ENCODE results near the gene ATE1. TPM values are rescaled to one million over a fixed set of nuclear protein-coding genes. Genes with fewer than 3 reads are reported as not detected.

ATE1 gene
- polyA plus RNA-seq, 2 donors = 3.7 to 6.8 TPM

DNA sequence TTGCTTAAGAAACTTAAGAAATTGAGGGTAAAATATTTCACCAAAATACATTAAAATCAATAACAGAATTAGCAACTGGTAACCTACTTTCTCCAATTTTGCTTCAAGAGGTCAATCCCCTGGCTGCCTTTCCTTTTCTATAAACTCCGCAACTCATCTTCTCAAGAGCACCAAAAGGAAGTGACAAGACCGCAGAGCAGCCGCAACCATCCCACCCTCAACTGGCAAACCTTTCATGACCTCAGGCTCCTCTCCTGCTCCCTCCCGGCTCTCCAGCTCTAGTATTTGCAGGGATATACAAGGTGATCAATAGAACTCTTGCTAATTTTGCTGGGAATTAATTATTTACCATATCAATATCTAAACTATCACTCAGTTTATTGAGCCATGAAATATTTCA, 88.9 kb downstream of the ATE1 start:
- Histone ChIP-seq H3K36me3 (ENCODE audit: control insufficient read depth in 2 of 2, insufficient read depth in 2 of 2, low read length in 1 of 2) (peaks cover 0 to 4% of the 10 kb centered on the region in 2 donors), H3K9me3 (ENCODE audit: control insufficient read depth in 2 of 2, insufficient read depth in 1 of 2, low read depth in 1 of 2, low read length in 1 of 2) (no peaks in the 10 kb centered on the region), H3K4me1 (ENCODE audit: control insufficient read depth in 2 of 2, insufficient read depth in 2 of 2, low read length in 1 of 2) (no peaks in the 10 kb centered on the region), H3K4me3 (ENCODE audit: low read depth in 1 of 2, low read length in 2 of 2) (no peak overlapping the region), H3K27me3 (ENCODE audit: control insufficient read depth in 1 of 2, insufficient read depth in 2 of 2, low read length in 2 of 2) (no peaks in the 10 kb centered on the region), H3K27ac (ENCODE audit: low read depth in 2 of 2, low read length in 1 of 2) (no peak overlapping the region)
- WGBS, 2 donors = 90 to 96% methylated on average over 4 of the region's 4 CpGs

DNA sequence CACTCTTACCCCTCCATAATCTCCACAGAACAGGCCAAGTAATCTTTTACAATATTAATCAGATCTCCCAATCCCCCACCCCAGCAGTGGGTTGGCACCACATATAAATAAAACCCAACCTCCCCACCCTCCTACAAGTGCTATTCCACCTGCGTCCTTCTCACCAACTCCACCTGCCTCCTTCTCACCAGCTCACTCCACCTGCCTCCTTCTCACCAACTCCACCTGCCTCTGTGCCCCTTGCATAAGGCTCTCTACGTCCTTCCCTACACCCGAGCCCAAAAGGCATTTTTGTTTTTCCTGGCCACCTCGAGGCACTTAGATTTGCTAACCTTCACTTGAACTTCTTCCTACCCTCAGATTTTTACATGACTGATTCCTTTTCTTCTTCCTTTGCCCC, 89.7 kb downstream of the ATE1 start:
- 59 to 69% methylated on average over 4 of the region's 4 CpGs for WGBS, 2 donors
- Histone ChIP-seq H3K4me1 (ENCODE audit: control insufficient read depth in 2 of 2, insufficient read depth in 2 of 2, low read length in 1 of 2) (no peaks in the 10 kb centered on the region), H3K4me3 (ENCODE audit: low read depth in 1 of 2, low read length in 2 of 2) (no peak overlapping the region), H3K36me3 (ENCODE audit: control insufficient read depth in 2 of 2, insufficient read depth in 2 of 2, low read length in 1 of 2) (peaks cover 0 to 4% of the 10 kb centered on the region in 2 donors), H3K27me3 (ENCODE audit: control insufficient read depth in 1 of 2, insufficient read depth in 2 of 2, low read length in 2 of 2) (no peaks in the 10 kb centered on the region), H3K27ac (ENCODE audit: low read depth in 2 of 2, low read length in 1 of 2) (no peak overlapping the region), H3K9me3 (ENCODE audit: control insufficient read depth in 2 of 2, insufficient read depth in 1 of 2, low read depth in 1 of 2, low read length in 1 of 2) (no peaks in the 10 kb centered on the region)

DNA sequence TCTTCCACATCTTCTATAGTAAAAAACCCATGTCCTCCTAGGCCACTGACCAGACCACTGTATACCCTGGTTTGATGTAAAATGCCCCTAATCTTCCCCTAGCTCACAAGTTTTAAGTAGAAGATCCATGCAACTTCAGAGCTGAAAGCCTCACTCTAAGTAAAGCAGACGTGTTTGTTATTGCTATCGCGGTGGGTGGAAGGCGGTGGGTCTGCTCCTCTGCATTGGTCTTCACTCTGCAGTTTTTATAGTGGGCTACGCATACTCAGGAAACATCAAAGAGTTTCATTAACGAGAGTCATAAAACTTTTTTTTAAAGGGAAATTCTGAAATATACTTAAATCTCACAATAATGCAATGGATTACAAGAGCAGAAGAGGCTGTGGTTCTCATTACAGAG, 91.7 kb downstream of the ATE1 start:
- no peak overlapping the region for H3K4me3 ChIP-seq (ENCODE audit: low read depth in 1 of 2, low read length in 2 of 2)
- H3K4me1 ChIP-seq (ENCODE audit: control insufficient read depth in 2 of 2, insufficient read depth in 2 of 2, low read length in 1 of 2) = no peaks in the 10 kb centered on the region
- H3K36me3 ChIP-seq (ENCODE audit: control insufficient read depth in 2 of 2, insufficient read depth in 2 of 2, low read length in 1 of 2) = peaks cover 0 to 4% of the 10 kb centered on the region in 2 donors
- no peaks in the 10 kb centered on the region for H3K27me3 ChIP-seq (ENCODE audit: control insufficient read depth in 1 of 2, insufficient read depth in 2 of 2, low read length in 2 of 2)
- no peak overlapping the region for H3K27ac ChIP-seq (ENCODE audit: low read depth in 2 of 2, low read length in 1 of 2)
- 92 to 95% methylated on average over 6 of the region's 6 CpGs for WGBS, 2 donors
- no peaks in the 10 kb centered on the region for H3K9me3 ChIP-seq (ENCODE audit: control insufficient read depth in 2 of 2, insufficient read depth in 1 of 2, low read depth in 1 of 2, low read length in 1 of 2)

DNA sequence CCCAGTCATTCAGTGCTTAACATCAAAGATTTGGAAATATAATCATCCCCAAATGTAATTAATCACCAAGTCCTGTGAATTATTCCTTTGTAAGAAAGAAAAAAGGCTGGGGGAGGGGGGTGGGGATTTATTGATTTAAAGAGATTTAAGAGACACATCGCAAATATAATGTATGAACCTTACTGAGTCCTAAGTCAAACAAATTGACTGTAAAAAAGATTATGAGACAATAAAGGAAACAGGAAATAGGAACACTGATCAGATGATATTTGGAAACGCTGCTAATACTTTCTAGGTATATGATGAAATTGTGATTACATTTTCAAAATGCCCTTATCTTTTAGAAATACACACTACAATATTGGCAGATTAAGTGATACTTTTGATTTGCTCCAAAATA, 92.5 kb downstream of the ATE1 start:
- Histone ChIP-seq H3K4me3 (ENCODE audit: low read depth in 1 of 2, low read length in 2 of 2) (no peak overlapping the region), H3K27ac (ENCODE audit: low read depth in 2 of 2, low read length in 1 of 2) (no peak overlapping the region), H3K4me1 (ENCODE audit: control insufficient read depth in 2 of 2, insufficient read depth in 2 of 2, low read length in 1 of 2) (no peaks in the 10 kb centered on the region), H3K9me3 (ENCODE audit: control insufficient read depth in 2 of 2, insufficient read depth in 1 of 2, low read depth in 1 of 2, low read length in 1 of 2) (no peaks in the 10 kb centered on the region), H3K36me3 (ENCODE audit: control insufficient read depth in 2 of 2, insufficient read depth in 2 of 2, low read length in 1 of 2) (peaks cover 0 to 4% of the 10 kb centered on the region in 2 donors), H3K27me3 (ENCODE audit: control insufficient read depth in 1 of 2, insufficient read depth in 2 of 2, low read length in 2 of 2) (no peaks in the 10 kb centered on the region)
- WGBS, 2 donors = 77 to 90% methylated on average over 2 of the region's 2 CpGs

DNA sequence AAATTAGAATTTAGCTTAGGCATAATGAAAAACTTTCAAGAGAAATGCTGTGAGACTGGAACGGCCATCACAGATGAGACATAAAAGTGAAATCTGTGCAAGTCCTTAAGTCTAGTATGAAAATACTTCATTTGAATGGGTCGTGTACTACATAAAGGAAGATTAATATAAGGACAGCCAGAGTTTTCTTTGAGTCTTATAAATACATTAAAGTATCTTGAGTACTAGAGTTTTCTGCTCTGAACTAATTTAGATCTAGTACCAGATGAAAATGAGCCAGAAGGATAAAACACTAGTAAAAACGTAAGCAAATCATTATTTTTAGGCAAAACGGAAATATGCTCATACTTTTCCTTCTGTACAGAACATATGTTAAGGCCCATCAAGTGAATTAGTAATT, 93.1 kb downstream of the ATE1 start:
- 86 to 90% methylated on average over 4 of the region's 4 CpGs for WGBS, 2 donors
- no peaks in the 10 kb centered on the region for H3K4me1 ChIP-seq (ENCODE audit: control insufficient read depth in 2 of 2, insufficient read depth in 2 of 2, low read length in 1 of 2)
- no peaks in the 10 kb centered on the region for H3K9me3 ChIP-seq (ENCODE audit: control insufficient read depth in 2 of 2, insufficient read depth in 1 of 2, low read depth in 1 of 2, low read length in 1 of 2)
- H3K36me3 ChIP-seq (ENCODE audit: control insufficient read depth in 2 of 2, insufficient read depth in 2 of 2, low read length in 1 of 2) = peaks cover 0 to 4% of the 10 kb centered on the region in 2 donors
- no peak overlapping the region for H3K27ac ChIP-seq (ENCODE audit: low read depth in 2 of 2, low read length in 1 of 2)
- H3K27me3 ChIP-seq (ENCODE audit: control insufficient read depth in 1 of 2, insufficient read depth in 2 of 2, low read length in 2 of 2) = no peaks in the 10 kb centered on the region
- H3K4me3 ChIP-seq (ENCODE audit: low read depth in 1 of 2, low read length in 2 of 2) = no peak overlapping the region

DNA sequence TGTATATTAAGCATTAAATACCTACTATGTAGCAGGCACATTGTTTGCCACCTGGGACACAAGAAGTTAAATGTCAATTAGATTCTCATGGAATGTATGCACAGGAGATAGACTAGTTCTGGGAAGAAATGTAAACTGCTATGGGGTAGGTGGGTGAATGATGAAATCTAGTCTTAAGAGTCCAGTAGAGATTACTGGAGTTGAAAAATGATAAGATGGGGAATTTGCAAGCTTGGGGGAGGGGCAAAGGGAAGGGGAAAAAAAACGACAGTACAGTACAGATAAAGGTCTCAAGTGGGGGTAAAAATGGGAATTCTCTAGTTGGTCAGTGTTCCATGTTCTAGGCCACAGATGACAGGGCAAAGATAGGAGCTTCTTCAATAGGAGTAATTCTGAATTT, 94.4 kb downstream of the ATE1 start:
- H3K36me3 ChIP-seq (ENCODE audit: control insufficient read depth in 2 of 2, insufficient read depth in 2 of 2, low read length in 1 of 2) = peaks cover 0 to 6% of the 10 kb centered on the region in 2 donors
- no peaks in the 10 kb centered on the region for H3K9me3 ChIP-seq (ENCODE audit: control insufficient read depth in 2 of 2, insufficient read depth in 1 of 2, low read depth in 1 of 2, low read length in 1 of 2)
- 64 to 69% methylated on average over 1 of the region's 1 CpG for WGBS, 2 donors
- no peak overlapping the region for H3K27ac ChIP-seq (ENCODE audit: low read depth in 2 of 2, low read length in 1 of 2)
- no peaks in the 10 kb centered on the region for H3K27me3 ChIP-seq (ENCODE audit: control insufficient read depth in 1 of 2, insufficient read depth in 2 of 2, low read length in 2 of 2)
- no peaks in the 10 kb centered on the region for H3K4me1 ChIP-seq (ENCODE audit: control insufficient read depth in 2 of 2, insufficient read depth in 2 of 2, low read length in 1 of 2)
- no peak overlapping the region for H3K4me3 ChIP-seq (ENCODE audit: low read depth in 1 of 2, low read length in 2 of 2)

DNA sequence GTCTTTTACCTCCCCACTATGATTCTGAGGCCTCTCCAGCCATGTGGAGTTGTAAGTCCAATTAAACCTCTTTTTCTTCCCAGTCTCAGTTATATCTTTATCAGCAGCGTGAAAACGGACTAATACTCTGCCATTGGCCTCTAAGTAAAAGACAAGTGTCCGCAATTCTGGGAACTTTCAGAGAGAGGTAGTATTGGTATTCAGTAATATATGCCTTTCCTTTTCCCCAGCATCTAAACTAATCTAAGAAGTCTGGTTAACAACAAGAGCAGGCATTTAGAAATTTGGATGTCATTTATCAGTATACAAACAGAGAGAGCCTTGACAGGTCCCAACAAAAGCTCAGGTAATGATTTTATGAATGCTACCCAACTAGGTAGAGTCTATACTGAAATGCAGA, 95.2 kb downstream of the ATE1 start:
- Histone ChIP-seq H3K36me3 (ENCODE audit: control insufficient read depth in 2 of 2, insufficient read depth in 2 of 2, low read length in 1 of 2) (peaks cover 0 to 10% of the 10 kb centered on the region in 2 donors), H3K4me1 (ENCODE audit: control insufficient read depth in 2 of 2, insufficient read depth in 2 of 2, low read length in 1 of 2) (no peaks in the 10 kb centered on the region), H3K27me3 (ENCODE audit: control insufficient read depth in 1 of 2, insufficient read depth in 2 of 2, low read length in 2 of 2) (no peaks in the 10 kb centered on the region), H3K27ac (ENCODE audit: low read depth in 2 of 2, low read length in 1 of 2) (no peak overlapping the region), H3K9me3 (ENCODE audit: control insufficient read depth in 2 of 2, insufficient read depth in 1 of 2, low read depth in 1 of 2, low read length in 1 of 2) (no peaks in the 10 kb centered on the region), H3K4me3 (ENCODE audit: low read depth in 1 of 2, low read length in 2 of 2) (no peak overlapping the region)
- WGBS, 2 donors = 97% methylated on average over 3 of the region's 3 CpGs

DNA sequence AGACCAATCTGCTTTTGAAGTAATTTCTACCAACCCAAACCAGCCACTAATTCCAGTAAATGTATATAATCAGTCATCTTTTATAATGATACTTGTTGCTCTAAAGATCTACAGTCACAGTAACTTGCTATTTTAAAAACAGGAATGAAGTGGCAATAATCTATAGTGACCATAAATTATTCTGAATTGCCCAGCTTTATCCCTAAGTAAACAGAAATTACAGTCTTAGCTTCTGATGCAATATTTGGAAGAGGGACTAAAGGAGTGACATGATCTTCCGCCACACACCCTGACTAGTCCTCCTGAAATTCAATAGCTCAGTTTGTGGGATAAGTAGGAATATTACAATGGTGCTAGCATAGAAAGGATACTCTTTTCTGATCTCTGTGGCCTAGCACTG, 96.1 kb downstream of the ATE1 start:
- Histone ChIP-seq H3K36me3 (ENCODE audit: control insufficient read depth in 2 of 2, insufficient read depth in 2 of 2, low read length in 1 of 2) (peaks cover 0 to 10% of the 10 kb centered on the region in 2 donors), H3K9me3 (ENCODE audit: control insufficient read depth in 2 of 2, insufficient read depth in 1 of 2, low read depth in 1 of 2, low read length in 1 of 2) (no peaks in the 10 kb centered on the region), H3K27me3 (ENCODE audit: control insufficient read depth in 1 of 2, insufficient read depth in 2 of 2, low read length in 2 of 2) (no peaks in the 10 kb centered on the region), H3K27ac (ENCODE audit: low read depth in 2 of 2, low read length in 1 of 2) (no peak overlapping the region), H3K4me1 (ENCODE audit: control insufficient read depth in 2 of 2, insufficient read depth in 2 of 2, low read length in 1 of 2) (no peaks in the 10 kb centered on the region), H3K4me3 (ENCODE audit: low read depth in 1 of 2, low read length in 2 of 2) (no peak overlapping the region)
- 65 to 77% methylated on average over 1 of the region's 1 CpG for WGBS, 2 donors

DNA sequence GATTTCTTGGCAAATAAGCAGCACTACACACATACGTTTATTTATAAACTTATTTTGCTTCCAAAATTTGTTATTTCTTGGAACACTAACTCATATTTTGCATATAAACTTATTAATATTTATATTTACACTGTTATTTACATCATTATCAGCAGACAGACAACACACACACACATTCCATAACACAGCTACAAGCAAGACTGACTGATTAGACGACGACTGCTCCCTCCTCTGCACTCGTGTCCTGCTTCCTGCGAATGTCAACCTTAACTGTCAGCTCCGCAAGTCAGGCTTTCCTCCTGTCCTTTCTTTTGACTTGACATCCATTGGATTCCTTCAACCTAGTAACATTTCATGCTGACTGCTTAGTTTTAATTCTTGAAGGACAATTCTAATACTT, 96.6 kb downstream of the ATE1 start:
- H3K4me1 ChIP-seq (ENCODE audit: control insufficient read depth in 2 of 2, insufficient read depth in 2 of 2, low read length in 1 of 2) = no peaks in the 10 kb centered on the region
- H3K27ac ChIP-seq (ENCODE audit: low read depth in 2 of 2, low read length in 1 of 2) = no peak overlapping the region
- H3K27me3 ChIP-seq (ENCODE audit: control insufficient read depth in 1 of 2, insufficient read depth in 2 of 2, low read length in 2 of 2) = no peaks in the 10 kb centered on the region
- H3K9me3 ChIP-seq (ENCODE audit: control insufficient read depth in 2 of 2, insufficient read depth in 1 of 2, low read depth in 1 of 2, low read length in 1 of 2) = no peaks in the 10 kb centered on the region
- peaks cover 0 to 10% of the 10 kb centered on the region in 2 donors for H3K36me3 ChIP-seq (ENCODE audit: control insufficient read depth in 2 of 2, insufficient read depth in 2 of 2, low read length in 1 of 2)
- no peak overlapping the region for H3K4me3 ChIP-seq (ENCODE audit: low read depth in 1 of 2, low read length in 2 of 2)
- 88 to 93% methylated on average over 6 of the region's 6 CpGs for WGBS, 2 donors

DNA sequence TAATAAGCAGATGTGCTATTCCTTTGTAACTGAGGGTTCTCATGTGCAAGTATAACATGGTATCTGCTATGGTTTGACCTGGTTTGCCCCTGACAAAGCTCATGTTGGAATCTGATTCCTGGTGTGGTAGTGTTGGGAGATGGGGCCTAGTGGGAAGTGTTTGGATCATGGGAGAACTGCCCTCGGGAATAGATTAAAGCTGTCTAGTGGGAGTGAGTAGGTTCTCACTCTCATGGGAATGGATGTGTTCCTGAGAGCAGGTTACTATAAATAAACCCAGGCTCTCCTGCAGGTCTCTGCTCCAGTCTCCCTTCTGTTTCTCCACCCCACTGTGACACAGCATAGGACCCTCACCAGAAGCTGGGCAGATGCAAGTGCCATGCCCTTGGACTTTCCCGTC, 97.7 kb downstream of the ATE1 start:
- WGBS, 2 donors = 91 to 98% methylated on average over 2 of the region's 2 CpGs
- no peak overlapping the region for H3K4me3 ChIP-seq (ENCODE audit: low read depth in 1 of 2, low read length in 2 of 2)
- H3K27me3 ChIP-seq (ENCODE audit: control insufficient read depth in 1 of 2, insufficient read depth in 2 of 2, low read length in 2 of 2) = no peaks in the 10 kb centered on the region
- no peak overlapping the region for H3K27ac ChIP-seq (ENCODE audit: low read depth in 2 of 2, low read length in 1 of 2)
- no peaks in the 10 kb centered on the region for H3K9me3 ChIP-seq (ENCODE audit: control insufficient read depth in 2 of 2, insufficient read depth in 1 of 2, low read depth in 1 of 2, low read length in 1 of 2)
- peaks cover 0 to 6% of the 10 kb centered on the region in 2 donors for H3K36me3 ChIP-seq (ENCODE audit: control insufficient read depth in 2 of 2, insufficient read depth in 2 of 2, low read length in 1 of 2)
- H3K4me1 ChIP-seq (ENCODE audit: control insufficient read depth in 2 of 2, insufficient read depth in 2 of 2, low read length in 1 of 2) = no peaks in the 10 kb centered on the region
